GM12801 (cell line): Measurements from ENCODE around the gene ETNK1.

ENCODE experiments used
- TF ChIP-seq, protein P1 (sequence below): IDR thresholded peaks from one replicate; pipeline ENCODE4 v1.5.1; 2011; ENCODE audit warnings: control low read depth; ENCODE audit not compliant: insufficient read length; ENCODE audit errors: extremely low read depth

Gene ETNK1, protein sequence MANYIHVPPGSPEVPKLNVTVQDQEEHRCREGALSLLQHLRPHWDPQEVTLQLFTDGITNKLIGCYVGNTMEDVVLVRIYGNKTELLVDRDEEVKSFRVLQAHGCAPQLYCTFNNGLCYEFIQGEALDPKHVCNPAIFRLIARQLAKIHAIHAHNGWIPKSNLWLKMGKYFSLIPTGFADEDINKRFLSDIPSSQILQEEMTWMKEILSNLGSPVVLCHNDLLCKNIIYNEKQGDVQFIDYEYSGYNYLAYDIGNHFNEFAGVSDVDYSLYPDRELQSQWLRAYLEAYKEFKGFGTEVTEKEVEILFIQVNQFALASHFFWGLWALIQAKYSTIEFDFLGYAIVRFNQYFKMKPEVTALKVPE

DNA sequence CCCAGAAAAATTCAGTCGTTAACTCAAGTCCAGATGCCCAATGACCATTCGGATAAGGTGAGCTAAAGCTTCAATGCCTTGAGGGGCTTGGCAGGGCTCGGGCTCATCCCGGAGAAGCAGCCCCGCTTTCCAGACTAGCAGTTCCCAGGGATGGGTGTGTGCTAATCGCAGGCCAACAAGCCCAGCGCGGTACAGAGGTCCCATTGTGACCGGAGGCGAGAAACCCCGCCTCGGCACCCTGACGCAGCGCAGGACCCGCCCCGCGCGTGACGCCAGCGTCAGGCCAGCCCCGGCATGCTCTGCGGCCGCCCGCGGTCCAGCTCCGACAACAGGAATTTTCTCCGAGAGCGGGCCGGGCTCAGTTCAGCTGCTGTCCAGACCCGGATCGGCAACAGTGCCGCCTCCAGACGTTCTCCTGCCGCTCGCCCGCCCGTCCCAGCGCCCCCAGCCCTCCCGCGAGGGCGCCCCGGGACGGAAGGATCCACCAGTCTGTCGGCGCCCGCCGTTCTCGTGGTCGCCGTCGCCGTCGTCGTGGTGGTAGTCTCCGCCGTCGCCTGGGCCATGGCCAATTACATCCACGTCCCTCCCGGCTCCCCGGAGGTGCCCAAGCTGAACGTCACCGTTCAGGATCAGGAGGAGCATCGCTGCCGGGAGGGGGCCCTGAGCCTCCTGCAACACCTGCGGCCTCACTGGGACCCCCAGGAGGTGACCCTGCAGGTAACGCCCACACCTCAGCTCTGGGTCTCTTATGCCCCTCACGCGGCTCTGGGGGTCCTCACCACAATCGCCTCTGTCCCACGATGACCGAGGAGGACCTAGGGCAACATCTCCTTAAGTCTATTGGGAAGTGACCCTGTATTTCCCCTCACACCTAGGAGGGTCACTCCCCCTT, at the start of gene ETNK1:
Gene ETNK1 (plus strand): TSS at position 302 of the 892 bp plus-strand sequence. CDS start 260 bp downstream, at position 562.
- TF ChIP-seq, protein P1, sequence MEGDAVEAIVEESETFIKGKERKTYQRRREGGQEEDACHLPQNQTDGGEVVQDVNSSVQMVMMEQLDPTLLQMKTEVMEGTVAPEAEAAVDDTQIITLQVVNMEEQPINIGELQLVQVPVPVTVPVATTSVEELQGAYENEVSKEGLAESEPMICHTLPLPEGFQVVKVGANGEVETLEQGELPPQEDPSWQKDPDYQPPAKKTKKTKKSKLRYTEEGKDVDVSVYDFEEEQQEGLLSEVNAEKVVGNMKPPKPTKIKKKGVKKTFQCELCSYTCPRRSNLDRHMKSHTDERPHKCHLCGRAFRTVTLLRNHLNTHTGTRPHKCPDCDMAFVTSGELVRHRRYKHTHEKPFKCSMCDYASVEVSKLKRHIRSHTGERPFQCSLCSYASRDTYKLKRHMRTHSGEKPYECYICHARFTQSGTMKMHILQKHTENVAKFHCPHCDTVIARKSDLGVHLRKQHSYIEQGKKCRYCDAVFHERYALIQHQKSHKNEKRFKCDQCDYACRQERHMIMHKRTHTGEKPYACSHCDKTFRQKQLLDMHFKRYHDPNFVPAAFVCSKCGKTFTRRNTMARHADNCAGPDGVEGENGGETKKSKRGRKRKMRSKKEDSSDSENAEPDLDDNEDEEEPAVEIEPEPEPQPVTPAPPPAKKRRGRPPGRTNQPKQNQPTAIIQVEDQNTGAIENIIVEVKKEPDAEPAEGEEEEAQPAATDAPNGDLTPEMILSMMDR = no peak

DNA sequence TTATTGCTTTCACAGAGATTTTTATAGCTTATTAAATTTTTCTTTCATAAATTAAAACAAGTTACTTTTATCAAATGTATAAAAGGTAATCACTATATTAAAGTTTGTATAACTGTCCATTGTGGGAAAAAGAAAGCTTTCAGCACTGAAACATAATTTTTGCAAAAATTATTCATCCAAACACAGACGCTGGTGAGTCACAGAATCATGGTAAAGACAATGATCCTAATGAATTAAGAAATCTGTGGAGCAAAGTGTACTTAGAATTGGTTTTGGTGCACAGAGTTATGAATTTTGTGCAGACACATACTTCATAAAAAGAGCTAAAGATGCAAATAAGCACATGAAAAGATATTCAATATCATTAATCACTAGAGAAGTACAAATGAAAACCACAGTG, 48.9 kb upstream of the ETNK1 start:
- TF ChIP-seq, protein P1 = no peak

DNA sequence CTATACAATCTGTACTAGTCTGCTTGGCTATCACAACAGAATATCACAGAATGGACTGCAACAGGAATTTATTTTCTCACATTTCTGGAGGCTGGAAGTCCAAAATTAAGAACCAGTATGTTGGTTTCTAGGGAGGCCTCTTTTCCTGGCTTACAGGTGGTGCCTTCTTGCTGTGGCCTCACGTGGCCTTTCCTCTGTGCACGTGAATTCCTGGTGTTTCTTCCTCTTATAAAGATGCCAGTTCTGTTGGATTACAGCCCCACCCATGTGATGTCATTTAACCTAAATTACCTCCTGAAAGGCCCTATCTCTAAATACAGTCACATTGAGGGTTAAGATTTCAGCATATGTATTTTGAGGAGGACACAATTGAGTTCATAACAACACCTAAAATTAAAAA, 48.5 kb upstream of the ETNK1 start:
- TF ChIP-seq, protein P1 = no peak

DNA sequence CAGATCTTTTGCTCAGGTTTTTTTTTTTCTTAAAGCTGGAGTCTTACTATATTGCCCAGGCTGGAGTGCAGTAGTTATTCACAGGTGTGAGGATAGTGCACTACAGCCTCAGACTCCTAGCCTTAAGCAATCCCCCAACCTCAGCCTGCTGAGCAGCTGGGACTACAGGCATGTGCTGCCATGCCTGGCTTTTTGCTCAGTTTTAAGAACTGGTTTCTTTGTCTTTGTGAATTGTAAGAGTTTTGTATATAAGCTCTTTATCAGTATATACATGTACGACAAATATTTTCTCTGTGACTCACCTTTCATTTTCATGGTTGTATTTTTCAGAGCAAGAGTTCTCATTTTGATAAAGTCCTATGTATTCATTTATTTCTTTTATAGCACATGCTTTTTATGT, 47.3 kb upstream of the ETNK1 start:
- TF ChIP-seq, protein P1 = no peak

DNA sequence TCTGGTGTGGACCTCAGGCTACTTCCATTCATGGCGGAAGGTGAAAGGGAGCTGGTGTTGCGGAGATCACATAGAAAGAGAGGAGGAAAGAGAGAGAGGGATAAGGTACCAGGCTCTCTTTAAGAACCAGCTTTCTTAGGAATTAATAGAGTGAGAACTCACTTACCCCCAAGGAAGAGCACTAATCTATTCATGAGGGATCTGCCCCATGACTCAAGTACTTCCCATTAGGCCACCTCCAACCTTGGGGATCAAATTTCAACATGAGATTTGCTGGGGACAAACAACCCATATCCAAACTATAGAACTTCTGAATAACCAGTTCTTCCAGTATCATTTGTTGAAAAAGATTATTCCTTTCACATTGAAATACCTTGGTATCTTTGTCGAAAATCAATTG, 46.6 kb upstream of the ETNK1 start:
- TF ChIP-seq, protein P1 = no peak

DNA sequence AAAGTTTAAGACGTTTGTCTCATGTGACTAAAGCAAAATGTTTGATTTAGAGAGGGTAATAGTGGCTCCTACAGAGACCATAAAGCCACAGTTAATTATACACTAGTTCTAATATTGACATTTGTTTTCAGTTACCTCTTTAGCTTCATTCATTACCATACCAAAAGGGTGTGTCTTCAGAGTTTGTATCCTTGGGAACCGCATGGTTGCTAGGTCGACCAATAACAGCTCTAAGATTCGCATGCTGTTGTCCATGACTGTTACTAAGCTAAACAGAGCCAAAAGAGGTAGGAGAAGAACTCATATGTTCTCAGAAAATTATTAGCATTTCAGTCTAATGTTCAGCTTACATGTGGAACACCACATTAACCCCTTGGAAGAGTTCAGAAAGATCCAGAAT, 36.2 kb upstream of the ETNK1 start:
- TF ChIP-seq, protein P1 = no peak

DNA sequence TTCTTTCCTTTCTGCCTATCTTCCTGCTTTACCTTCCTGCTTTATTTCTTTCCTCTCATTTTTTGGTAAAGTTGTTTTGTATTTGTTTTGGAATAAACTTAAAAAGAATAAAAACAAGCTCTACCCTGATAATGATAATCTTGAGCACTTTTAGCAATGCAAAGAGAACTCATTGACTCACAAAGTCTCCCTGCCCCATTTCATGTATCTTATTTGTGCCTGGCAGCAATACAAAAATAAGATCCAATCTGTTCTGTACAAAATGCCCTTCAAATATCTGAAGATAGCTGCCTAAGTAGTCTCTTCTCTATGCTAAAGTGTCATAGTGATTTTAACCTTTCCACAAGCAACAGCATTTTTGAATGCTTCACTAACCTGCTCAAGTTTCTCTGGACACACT, 31.1 kb upstream of the ETNK1 start:
- TF ChIP-seq, protein P1 = no peak
